RWPE1 (cell line): ENCODE data around the gene VEGFC.

Experiments
- CTCF ChIA-PET: fragments of 350-600 bp; sonication (Branson Sonifier 250); formaldehyde crosslinking; extraction: SDS; loops from one replicate; lab custom pipeline; 2021; lab: Yijun Ruan, JAX
- POLR2A ChIA-PET: fragments of 400-600 bp; formaldehyde crosslinking; extraction: SDS; loops from one replicate; lab custom pipeline; 2020; ENCODE audit warnings: antibody characterized with exemption; ENCODE audit not compliant: low non-redundant PET; lab: Yijun Ruan, JAX
- DNase-seq: peaks from one replicate; pipeline ENCODE4 v3.0.0; 2012; ENCODE audit warnings: low spot score
- H3K27ac ChIP-seq: fragments of 450-650 bp; 2 replicates; pipeline ENCODE4 v1.5.1; 2017
- CTCF ChIP-seq: fragments of 450-650 bp; conservative IDR thresholded peaks from 2 replicates; pipeline ENCODE4 v1.5.1; 2017; ENCODE audit warnings: low read depth, mild to moderate bottlenecking

The VEGFC gene

GRCh38 chr4:176753049-176753448 is 39.7 kb downstream of the VEGFC start:
- H3K27ac ChIP-seq, result no peak overlapping the region
- ChIA-PET CTCF (no interaction called here), POLR2A (no interaction called here)
- DNase-seq, result peak; percentile 23
- no peak for TF ChIP-seq CTCF

GRCh38 chr4:176752191-176752749 is 40.5 kb downstream of the VEGFC start:
- no peak for DNase-seq
- ChIA-PET CTCF (interaction anchor here (0.9 kb wide), 1 partner anchor 295 kb away, joined by 4 read pairs; no protein-coding TSS in a partner anchor), POLR2A (no interaction called here)
- TF ChIP-seq CTCF, result no peak
- H3K27ac ChIP-seq, result no peak overlapping the region

GRCh38 chr4:176751061-176751460 is 41.7 kb downstream of the VEGFC start:
- POLR2A ChIA-PET, result no interaction called here
- no peak for DNase-seq
- CTCF ChIA-PET, result interaction anchor here (0.7 kb wide), 1 partner anchor 355 kb away, joined by 3 read pairs; no protein-coding TSS in a partner anchor
- H3K27ac ChIP-seq, result no peak overlapping the region
- no peak for TF ChIP-seq CTCF

GRCh38 chr4:176746846-176747245 is 45.9 kb downstream of the VEGFC start:
- TF ChIP-seq CTCF, result no peak
- ChIA-PET CTCF (interaction anchor here (0.6 to 1.5 kb wide), 2 partner anchors 31 to 369 kb away, joined by 3 to 5 read pairs; no protein-coding TSS in a partner anchor), POLR2A (no interaction called here)
- no peak for DNase-seq
- H3K27ac ChIP-seq, result no peak overlapping the region

GRCh38 chr4:176745902-176746301 is 46.8 kb downstream of the VEGFC start:
- ChIA-PET CTCF (no interaction called here), POLR2A (no interaction called here)
- DNase-seq, result no peak
- TF ChIP-seq CTCF, result no peak
- H3K27ac ChIP-seq, result no peak overlapping the region

GRCh38 chr4:176744091-176744490 is 48.6 kb downstream of the VEGFC start:
- no peak for TF ChIP-seq CTCF
- no peak for DNase-seq
- ChIA-PET CTCF (no interaction called here), POLR2A (no interaction called here)
- no peak overlapping the region for H3K27ac ChIP-seq

GRCh38 chr4:176742211-176742610 is 50.5 kb downstream of the VEGFC start:
- ChIA-PET CTCF (no interaction called here), POLR2A (no interaction called here)
- no peak for TF ChIP-seq CTCF
- DNase-seq, result no peak
- H3K27ac ChIP-seq, result no peak overlapping the region
